Measurements from ENCODE around the gene SERF1B. TPM values are rescaled to one million over a fixed set of nuclear protein-coding genes. Genes with fewer than 3 reads are reported as not detected.
"Not testable (repeated sequence)": the region's sequence is repeated elsewhere in the genome, so short reads cannot be mapped to it uniquely, and the experiment has no call there.

SERF1B gene
- total and polyA plus RNA-seq, 2 of the 13 experiments (the other 11 are each of a cell fraction or from before 2014, with no cell fraction given), result 21.2 to 47.3 TPM

DNA sequence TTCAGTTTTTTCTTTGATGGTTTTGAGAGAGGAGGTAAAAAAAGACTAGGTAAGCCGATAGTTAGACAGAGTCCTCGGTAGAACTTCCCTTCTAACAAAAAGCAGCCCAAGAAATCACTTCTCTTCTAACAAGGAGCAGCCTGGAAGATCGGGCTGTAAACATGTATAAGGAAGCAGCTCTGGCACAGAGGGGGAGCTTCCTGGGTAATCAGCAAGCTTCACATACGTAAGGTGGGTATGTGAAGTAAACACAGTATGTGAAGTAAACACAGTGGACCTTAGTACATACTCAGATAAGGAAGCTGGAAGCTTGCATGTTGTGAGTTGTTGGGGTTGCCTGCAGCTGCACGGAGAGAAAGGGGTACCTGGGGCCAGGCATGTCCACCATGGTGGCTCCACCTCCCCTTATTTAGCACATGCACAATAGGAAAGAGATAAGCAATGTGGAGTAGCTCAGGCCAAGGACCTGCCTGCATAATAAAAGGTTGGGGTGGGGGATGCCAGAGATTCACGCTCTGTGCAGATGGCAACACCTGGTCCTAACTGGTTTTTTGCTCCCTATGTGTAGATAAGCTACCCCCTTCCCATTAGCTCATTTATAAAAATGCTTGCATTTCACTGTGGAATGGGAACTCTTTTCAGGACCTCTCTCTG, 31.4 kb downstream of the SERF1B start:
- H3K9ac ChIP-seq (ENCODE audit: insufficient read depth, low read depth, low read length); H3K4me1 ChIP-seq (ENCODE audit: insufficient read depth, low read length); ATAC-seq; H3K36me3 ChIP-seq (replicated peaks in 1 of 2; ENCODE audit: control insufficient read depth in 1 of 2, insufficient read depth in 2 of 2, low read length in 2 of 2); FAIRE-seq; DNase-seq (ENCODE audit: low spot score); H3K9me3 ChIP-seq (ENCODE audit: low read length); in situ Hi-C loops (cut with HindIII; ENCODE audit: extremely low pct_ligation_motif_present, low pct_unique_long_range_greater_than_20kb); H2AFZ ChIP-seq (ENCODE audit: low read length); H3K79me2 ChIP-seq (ENCODE audit: insufficient read depth, low read length); POLR2A ChIA-PET; CTCF ChIA-PET (ENCODE audit: low intra/inter-chr PET ratio, low total read pairs); H4K20me1 ChIP-seq (ENCODE audit: insufficient read depth, low read length); H3K27ac ChIP-seq (ENCODE audit: extremely low read length, insufficient read depth, low read length); BruUV-seq (replicated peaks); H3K4me3 ChIP-seq (replicated peaks in 1 of 3; ENCODE audit: insufficient read depth in 1 of 3, low read depth in 2 of 3, low read length in 3 of 3); intact Hi-C loops (cut with micrococcal nuclease; ENCODE audit: unreplicated experiment); H3K4me2 ChIP-seq (ENCODE audit: low read depth, low read length); H3K27me3 ChIP-seq (ENCODE audit: control insufficient read depth in 1 of 2, insufficient read depth in 2 of 2, low read length in 2 of 2): not testable (repeated sequence)
- WGBS (ENCODE audit: low lambda C conversion rate), result no CpG with 5 or more reads among the region's 6 CpGs

DNA sequence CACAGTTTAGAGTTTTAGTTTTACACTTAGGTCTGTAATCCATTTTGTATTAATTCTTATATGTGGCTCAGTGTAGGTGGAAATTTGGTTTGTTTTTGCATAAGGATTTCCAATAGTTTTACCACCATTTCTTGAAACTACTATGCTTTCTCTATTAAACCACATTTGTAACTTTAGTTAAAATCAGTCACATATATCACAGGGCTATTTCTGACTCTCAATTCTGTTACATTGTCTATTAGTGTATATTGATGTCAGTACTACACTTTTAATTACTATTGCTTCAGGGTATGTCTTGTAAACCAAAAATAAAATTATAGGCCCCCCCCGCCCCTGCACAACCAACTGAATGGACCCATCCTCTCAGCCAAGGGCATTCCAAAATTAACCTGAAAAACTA, 32.1 kb downstream of the SERF1B start:
- no CpG with 5 or more reads among the region's 1 CpG for WGBS (ENCODE audit: low lambda C conversion rate)
- H3K27ac ChIP-seq (ENCODE audit: extremely low read length, insufficient read depth, low read length); intact Hi-C loops (cut with micrococcal nuclease; ENCODE audit: unreplicated experiment); H4K20me1 ChIP-seq (ENCODE audit: insufficient read depth, low read length); H3K36me3 ChIP-seq (replicated peaks in 1 of 2; ENCODE audit: control insufficient read depth in 1 of 2, insufficient read depth in 2 of 2, low read length in 2 of 2); H3K9ac ChIP-seq (ENCODE audit: insufficient read depth, low read depth, low read length); H3K79me2 ChIP-seq (ENCODE audit: insufficient read depth, low read length); H3K4me2 ChIP-seq (ENCODE audit: low read depth, low read length); H2AFZ ChIP-seq (ENCODE audit: low read length); H3K27me3 ChIP-seq (ENCODE audit: control insufficient read depth in 1 of 2, insufficient read depth in 2 of 2, low read length in 2 of 2); ATAC-seq; in situ Hi-C loops (cut with HindIII; ENCODE audit: extremely low pct_ligation_motif_present, low pct_unique_long_range_greater_than_20kb); FAIRE-seq; BruUV-seq (replicated peaks); H3K4me1 ChIP-seq (ENCODE audit: insufficient read depth, low read length); CTCF ChIA-PET (ENCODE audit: low intra/inter-chr PET ratio, low total read pairs); POLR2A ChIA-PET; DNase-seq (ENCODE audit: low spot score); H3K9me3 ChIP-seq (ENCODE audit: low read length); H3K4me3 ChIP-seq (replicated peaks in 1 of 3; ENCODE audit: insufficient read depth in 1 of 3, low read depth in 2 of 3, low read length in 3 of 3): not testable (repeated sequence)

DNA sequence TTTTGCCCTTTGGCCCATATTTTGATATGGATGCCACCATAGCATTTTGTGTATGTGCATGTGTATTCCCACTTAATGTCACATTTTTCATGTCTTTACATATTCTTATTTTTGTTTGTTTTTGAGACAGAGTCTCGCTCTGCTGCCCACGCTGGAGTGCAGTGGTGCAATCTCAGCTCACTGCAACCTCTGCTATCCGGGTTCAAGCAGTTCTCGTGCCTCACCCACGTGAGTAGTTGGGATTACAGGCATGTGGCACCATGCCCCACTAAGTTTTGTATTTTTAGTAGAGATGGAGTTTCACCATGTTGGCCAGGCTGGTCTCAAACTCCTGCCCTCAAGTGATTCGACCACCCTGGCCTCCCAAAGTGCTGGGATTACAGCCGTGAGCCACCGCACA, 52.6 kb downstream of the SERF1B start:
- H4K20me1 ChIP-seq (ENCODE audit: insufficient read depth, low read length); H3K4me1 ChIP-seq (ENCODE audit: insufficient read depth, low read length); FAIRE-seq; H3K4me2 ChIP-seq (ENCODE audit: low read depth, low read length); H3K27me3 ChIP-seq (ENCODE audit: control insufficient read depth in 1 of 2, insufficient read depth in 2 of 2, low read length in 2 of 2); H3K9me3 ChIP-seq (ENCODE audit: low read length); H3K79me2 ChIP-seq (ENCODE audit: insufficient read depth, low read length); BruUV-seq (replicated peaks); ATAC-seq; in situ Hi-C loops (cut with HindIII; ENCODE audit: extremely low pct_ligation_motif_present, low pct_unique_long_range_greater_than_20kb); H3K9ac ChIP-seq (ENCODE audit: insufficient read depth, low read depth, low read length); H3K4me3 ChIP-seq (replicated peaks in 1 of 3; ENCODE audit: insufficient read depth in 1 of 3, low read depth in 2 of 3, low read length in 3 of 3); H3K27ac ChIP-seq (ENCODE audit: extremely low read length, insufficient read depth, low read length); POLR2A ChIA-PET; H3K36me3 ChIP-seq (replicated peaks in 1 of 2; ENCODE audit: control insufficient read depth in 1 of 2, insufficient read depth in 2 of 2, low read length in 2 of 2); H2AFZ ChIP-seq (ENCODE audit: low read length); DNase-seq (ENCODE audit: low spot score); CTCF ChIA-PET (ENCODE audit: low intra/inter-chr PET ratio, low total read pairs); intact Hi-C loops (cut with micrococcal nuclease; ENCODE audit: unreplicated experiment): not testable (repeated sequence)
- WGBS (ENCODE audit: low lambda C conversion rate), result 99% methylated on average over 5 of the region's 8 CpGs

DNA sequence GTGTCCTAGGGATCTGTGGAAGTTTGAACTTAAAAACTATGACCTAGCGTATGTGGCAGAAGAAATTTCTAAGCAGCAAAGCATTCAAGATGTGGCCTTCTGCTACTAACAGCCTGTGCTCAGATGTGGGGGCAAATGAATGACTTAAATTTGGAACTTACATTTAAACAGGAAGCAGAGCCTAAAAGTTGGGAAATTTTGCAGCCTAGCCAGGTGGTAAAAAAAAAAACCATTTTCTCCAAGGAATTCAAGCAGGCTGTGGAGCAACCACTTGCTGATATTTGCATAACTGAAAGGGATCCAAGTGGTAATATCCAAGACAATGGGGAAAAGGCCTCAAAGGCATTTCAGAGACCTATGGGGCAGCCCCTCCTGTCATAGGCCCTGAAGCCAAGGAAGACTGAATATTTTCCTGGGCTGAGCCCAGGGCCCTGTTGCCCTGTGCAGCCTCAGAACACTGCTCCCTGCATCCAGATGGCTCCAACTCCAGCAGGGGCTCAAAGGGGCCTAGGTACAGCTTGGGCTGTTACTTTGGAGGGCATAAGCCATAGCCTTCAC, 63.9 kb downstream of the SERF1B start:
- H3K4me3 ChIP-seq (replicated peaks in 1 of 3; ENCODE audit: insufficient read depth in 1 of 3, low read depth in 2 of 3, low read length in 3 of 3); FAIRE-seq; intact Hi-C loops (cut with micrococcal nuclease; ENCODE audit: unreplicated experiment); H3K4me1 ChIP-seq (ENCODE audit: insufficient read depth, low read length); POLR2A ChIA-PET; H3K27me3 ChIP-seq (ENCODE audit: control insufficient read depth in 1 of 2, insufficient read depth in 2 of 2, low read length in 2 of 2); H2AFZ ChIP-seq (ENCODE audit: low read length); H3K27ac ChIP-seq (ENCODE audit: extremely low read length, insufficient read depth, low read length); H4K20me1 ChIP-seq (ENCODE audit: insufficient read depth, low read length); H3K79me2 ChIP-seq (ENCODE audit: insufficient read depth, low read length); BruUV-seq (replicated peaks); H3K4me2 ChIP-seq (ENCODE audit: low read depth, low read length); in situ Hi-C loops (cut with HindIII; ENCODE audit: extremely low pct_ligation_motif_present, low pct_unique_long_range_greater_than_20kb); H3K36me3 ChIP-seq (replicated peaks in 1 of 2; ENCODE audit: control insufficient read depth in 1 of 2, insufficient read depth in 2 of 2, low read length in 2 of 2); CTCF ChIA-PET (ENCODE audit: low intra/inter-chr PET ratio, low total read pairs); H3K9ac ChIP-seq (ENCODE audit: insufficient read depth, low read depth, low read length); DNase-seq (ENCODE audit: low spot score); H3K9me3 ChIP-seq (ENCODE audit: low read length): not testable (repeated sequence)
- no CpG with 5 or more reads among the region's 1 CpG for WGBS (ENCODE audit: low lambda C conversion rate)
- peak; percentile 49 for ATAC-seq

All from HepG2 (cell line).